Neural crest cell (in vitro differentiated cells): ENCODE results near the gene DSP. TPM values are rescaled to one million over a fixed set of nuclear protein-coding genes. Genes with fewer than 3 reads are reported as not detected.

Source experiments
- DNase-seq: peaks from one replicate; pipeline ENCODE4 v3.0.0; 2021; ENCODE audit warnings: low read depth, mixed read lengths, low spot score
- H3K27ac Mint-ChIP-seq: one replicate; pipeline ENCODE4 v1.8.0; 2021; ENCODE audit warnings: mild to moderate bottlenecking, mixed read lengths; ENCODE audit not compliant: unreplicated experiment
- H3K27me3 Mint-ChIP-seq: 2 replicates; pipeline ENCODE4 v1.8.0; 2021; ENCODE audit warnings: low read depth, mild to moderate bottlenecking, mixed read lengths
- H3K36me3 Mint-ChIP-seq: 2 replicates; pipeline ENCODE4 v1.8.0; 2021; ENCODE audit warnings: low read depth, mild to moderate bottlenecking, mixed read lengths
- H3K4me1 Mint-ChIP-seq: 2 replicates; pipeline ENCODE4 v1.8.0; 2021; ENCODE audit warnings: mixed read lengths
- H3K4me3 Mint-ChIP-seq: one replicate; pipeline ENCODE4 v1.8.0; 2021; ENCODE audit warnings: mild to moderate bottlenecking, mixed read lengths
- H3K9me3 Mint-ChIP-seq: 2 replicates; pipeline ENCODE4 v1.8.0; 2021; ENCODE audit warnings: mixed read lengths
- total RNA-seq: library from RNA; stranded (reverse); gene quantifications from 2 replicates; pipeline ENCODE4 v1.2.1, GENCODE V29; 2021
- TF ChIP-seq, protein P1 (sequence below): fragments of 200-600 bp; sonication (generic); conservative IDR thresholded peaks from 2 replicates; pipeline ENCODE4 v1.5.0; 2021; ENCODE audit warnings: antibody characterized with exemption, mild to moderate bottlenecking

Gene DSP
- total RNA-seq, 1 donor from 2014 or later, result 9.5 TPM

DNA sequence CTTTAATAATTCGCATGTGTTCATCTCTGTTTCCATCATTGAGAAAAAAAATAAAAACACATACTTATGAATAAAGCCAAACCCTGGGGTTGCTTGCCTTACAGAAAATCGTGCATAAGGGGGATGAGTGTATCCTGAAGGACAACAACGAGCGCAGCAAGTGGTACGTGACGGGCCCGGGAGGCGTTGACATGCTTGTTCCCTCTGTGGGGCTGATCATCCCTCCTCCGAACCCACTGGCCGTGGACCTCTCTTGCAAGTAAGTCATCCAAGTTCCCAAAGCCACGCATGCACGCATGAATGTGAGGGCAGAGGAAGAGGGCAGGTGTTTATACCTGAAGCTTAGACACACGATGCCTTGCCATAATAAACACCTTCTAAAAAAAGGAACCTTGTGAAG lies 27.6 kb downstream of the DSP start:
- no peak for DNase-seq
- no peak overlapping the region for H3K27ac Mint-ChIP-seq
- H3K36me3 Mint-ChIP-seq, result no peaks in the 10 kb centered on the region
- H3K4me1 Mint-ChIP-seq, result no peaks in the 10 kb centered on the region
- H3K4me3 Mint-ChIP-seq, result no peak overlapping the region
- TF ChIP-seq, protein P1, sequence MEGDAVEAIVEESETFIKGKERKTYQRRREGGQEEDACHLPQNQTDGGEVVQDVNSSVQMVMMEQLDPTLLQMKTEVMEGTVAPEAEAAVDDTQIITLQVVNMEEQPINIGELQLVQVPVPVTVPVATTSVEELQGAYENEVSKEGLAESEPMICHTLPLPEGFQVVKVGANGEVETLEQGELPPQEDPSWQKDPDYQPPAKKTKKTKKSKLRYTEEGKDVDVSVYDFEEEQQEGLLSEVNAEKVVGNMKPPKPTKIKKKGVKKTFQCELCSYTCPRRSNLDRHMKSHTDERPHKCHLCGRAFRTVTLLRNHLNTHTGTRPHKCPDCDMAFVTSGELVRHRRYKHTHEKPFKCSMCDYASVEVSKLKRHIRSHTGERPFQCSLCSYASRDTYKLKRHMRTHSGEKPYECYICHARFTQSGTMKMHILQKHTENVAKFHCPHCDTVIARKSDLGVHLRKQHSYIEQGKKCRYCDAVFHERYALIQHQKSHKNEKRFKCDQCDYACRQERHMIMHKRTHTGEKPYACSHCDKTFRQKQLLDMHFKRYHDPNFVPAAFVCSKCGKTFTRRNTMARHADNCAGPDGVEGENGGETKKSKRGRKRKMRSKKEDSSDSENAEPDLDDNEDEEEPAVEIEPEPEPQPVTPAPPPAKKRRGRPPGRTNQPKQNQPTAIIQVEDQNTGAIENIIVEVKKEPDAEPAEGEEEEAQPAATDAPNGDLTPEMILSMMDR, result no peak
- H3K9me3 Mint-ChIP-seq, result no peaks in the 10 kb centered on the region
- H3K27me3 Mint-ChIP-seq, result peaks cover 2% of the 10 kb centered on the region

DNA sequence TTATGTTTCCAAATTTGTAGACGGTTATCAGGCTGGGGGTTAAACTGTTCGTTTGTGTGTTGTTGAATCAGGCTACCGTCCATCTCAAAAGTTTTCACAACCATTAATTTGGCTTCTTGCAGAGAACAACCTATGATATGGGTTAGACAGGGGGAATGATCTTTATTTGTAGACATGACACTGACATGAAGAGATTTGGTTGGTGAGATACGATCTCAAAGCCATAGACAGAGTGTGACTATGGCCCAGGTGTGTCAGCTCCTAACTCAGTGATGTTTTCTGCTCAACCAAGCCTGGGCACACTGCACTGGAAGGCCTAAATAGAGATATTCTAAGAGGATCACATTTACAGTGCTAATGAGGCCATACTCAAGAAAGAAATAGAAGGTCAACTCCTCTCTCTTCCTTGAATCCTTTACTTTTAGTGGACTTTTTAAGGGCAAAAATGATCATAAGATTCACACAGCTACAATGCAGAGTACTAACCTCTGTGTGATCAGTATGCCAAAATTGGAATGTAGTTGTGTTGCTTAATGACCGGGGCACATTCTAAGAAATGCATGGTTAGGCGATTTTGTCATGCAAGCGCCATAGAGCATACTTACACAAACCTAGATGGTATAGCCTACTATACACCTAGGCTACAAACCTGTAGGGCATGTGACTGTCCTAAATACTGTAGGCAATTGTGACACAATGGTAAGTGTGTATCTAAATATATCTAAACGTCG lies 30.9 kb downstream of the DSP start:
- Mint-ChIP-seq H3K4me3 (no peak overlapping the region), H3K9me3 (no peaks in the 10 kb centered on the region), H3K4me1 (no peaks in the 10 kb centered on the region), H3K36me3 (no peaks in the 10 kb centered on the region), H3K27me3 (peaks cover 2% of the 10 kb centered on the region), H3K27ac (no peak overlapping the region)
- no peak for DNase-seq
- TF ChIP-seq, protein P1, result no peak

DNA sequence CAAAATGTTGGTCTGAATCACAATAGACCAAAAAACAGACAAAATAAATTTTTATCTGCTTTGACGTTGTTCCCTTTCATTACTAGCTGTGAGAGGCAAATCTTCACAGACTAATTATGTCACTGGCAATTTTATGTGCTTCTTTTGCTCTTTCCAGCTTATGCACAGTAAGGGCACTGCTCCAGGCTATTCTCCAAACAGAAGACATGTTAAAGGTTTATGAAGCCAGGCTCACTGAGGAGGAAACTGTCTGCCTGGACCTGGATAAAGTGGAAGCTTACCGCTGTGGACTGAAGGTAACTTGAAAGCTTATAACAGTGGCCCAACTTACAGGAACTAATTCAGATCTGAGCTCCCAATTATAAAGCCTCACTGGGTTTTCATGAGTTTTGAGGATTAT lies 33.0 kb downstream of the DSP start:
- Mint-ChIP-seq H3K9me3 (no peaks in the 10 kb centered on the region), H3K36me3 (no peaks in the 10 kb centered on the region), H3K4me3 (no peak overlapping the region), H3K4me1 (no peaks in the 10 kb centered on the region), H3K27ac (no peak overlapping the region), H3K27me3 (peaks cover 2% of the 10 kb centered on the region)
- TF ChIP-seq, protein P1, result no peak
- DNase-seq, result no peak

DNA sequence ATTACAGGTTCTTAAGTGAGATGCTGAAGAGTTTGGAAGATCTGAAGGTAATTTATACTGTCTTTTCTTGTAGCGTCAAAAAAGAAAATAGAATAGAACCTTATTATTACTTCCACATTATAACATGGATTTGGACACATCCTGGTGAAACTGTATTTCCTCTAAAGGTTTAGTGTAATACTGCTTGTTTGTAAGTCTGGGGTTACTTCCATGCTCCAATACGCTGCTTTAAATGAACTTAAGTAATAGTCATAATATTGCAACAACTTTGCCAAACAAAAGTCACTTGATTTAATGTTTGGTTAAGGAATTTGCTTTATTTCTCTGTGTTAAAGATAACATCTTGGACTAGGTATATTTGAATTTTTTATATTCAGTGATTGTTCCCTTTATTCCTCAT lies 37.0 kb downstream of the DSP start:
- no peaks in the 10 kb centered on the region for H3K4me1 Mint-ChIP-seq
- TF ChIP-seq, protein P1, result no peak
- no peaks in the 10 kb centered on the region for H3K36me3 Mint-ChIP-seq
- DNase-seq, result no peak
- peaks cover 1% of the 10 kb centered on the region for H3K27me3 Mint-ChIP-seq
- no peak overlapping the region for H3K4me3 Mint-ChIP-seq
- no peaks in the 10 kb centered on the region for H3K9me3 Mint-ChIP-seq
- no peak overlapping the region for H3K27ac Mint-ChIP-seq

DNA sequence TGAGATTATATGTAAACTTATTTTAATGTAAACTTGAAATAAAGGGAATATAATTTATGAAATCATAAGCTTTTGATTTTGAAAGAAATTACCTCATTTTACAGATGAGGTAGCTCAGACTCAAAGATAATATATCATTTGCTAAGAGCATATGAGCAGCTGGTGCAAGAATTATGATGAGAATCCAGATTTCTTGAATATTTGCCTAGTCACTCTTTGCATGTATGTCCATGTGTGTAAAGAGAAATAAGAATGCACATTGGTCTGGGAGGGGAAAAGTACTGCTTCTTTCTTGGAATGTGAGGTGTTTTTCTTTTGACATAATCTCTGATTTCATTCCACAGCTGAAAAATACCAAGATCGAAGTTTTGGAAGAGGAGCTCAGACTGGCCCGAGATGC lies 37.5 kb downstream of the DSP start:
- DNase-seq, result no peak
- Mint-ChIP-seq H3K27ac (no peak overlapping the region), H3K4me1 (no peaks in the 10 kb centered on the region), H3K9me3 (no peaks in the 10 kb centered on the region), H3K27me3 (no peaks in the 10 kb centered on the region), H3K36me3 (no peaks in the 10 kb centered on the region), H3K4me3 (no peak overlapping the region)
- TF ChIP-seq, protein P1, result no peak
